Kidney (tissue), 14 donors: ENCODE data around the gene JHY. TPM values are rescaled to one million over a fixed set of nuclear protein-coding genes. Genes with fewer than 3 reads are reported as not detected.

Experiments used
- DNase-seq, 5 donors: peaks; one replicate each; pipeline ENCODE4 v3.0.0-alpha.2; 2013 to 2020
- FAIRE-seq: peaks from 2 replicates; lab custom pipeline; 2012; peaks lifted over from hg19 to GRCh38; lab: Jason Lieb, UNC
- H3K27ac ChIP-seq, 2 donors: one replicate each; pipeline ENCODE4 v1.7.0; 2013; ENCODE audit warnings: low read depth in 2 of 2, low read length in 2 of 2, inconsistent platforms in 1 of 2
- H3K27me3 ChIP-seq: one replicate; pipeline ENCODE4 v1.7.1; 2013; ENCODE audit warnings: low read length, inconsistent platforms; ENCODE audit not compliant: control insufficient read depth, insufficient read depth
- H3K36me3 ChIP-seq, 3 donors: one replicate each; pipeline versions ENCODE4 v1.7.0 to v1.7.1; 2013; ENCODE audit warnings: low read length in 3 of 3, control low read depth in 1 of 3, inconsistent platforms in 1 of 3; ENCODE audit not compliant: insufficient read depth in 3 of 3, control insufficient read depth in 2 of 3
- H3K4me1 ChIP-seq, 3 donors: one replicate each; pipeline versions ENCODE4 v1.7.0 to v1.7.1; 2013; ENCODE audit warnings: low read length in 3 of 3, inconsistent platforms in 1 of 3, low read depth in 1 of 3; ENCODE audit not compliant: control insufficient read depth in 2 of 3, insufficient read depth in 2 of 3
- H3K4me3 ChIP-seq, 3 donors: one replicate each; pipeline versions ENCODE4 v1.7.0 to v1.8.1; 2013; ENCODE audit warnings: low read length in 3 of 3, control low read depth in 1 of 3, inconsistent platforms in 1 of 3
- H3K9ac ChIP-seq, 3 donors: one replicate each; pipeline versions ENCODE4 v1.7.0 to v1.7.1; 2013; ENCODE audit warnings: low read length in 3 of 3, control low read depth in 1 of 3, inconsistent platforms in 1 of 3
- H3K9me3 ChIP-seq, 3 donors: one replicate each; pipeline versions ENCODE4 v1.7.0 to v1.7.1; 2013; ENCODE audit warnings: low read length in 3 of 3, control low read depth in 1 of 3, inconsistent platforms in 1 of 3; ENCODE audit not compliant: control insufficient read depth in 2 of 3, insufficient read depth in 1 of 3
- intact Hi-C: fragments of 100-400 bp; cut with DNase I; formaldehyde crosslinking; loops from one replicate; pipeline ENCODE4 v1.11.1; 2022
- polyA plus RNA-seq: library from polyadenylated mRNA; stranded (reverse); fragments of 350-450 nt; fragmentation: Illumina TruSeq; extraction: RNeasy Lipid Tissue Mini Kit (QIAGEN cat#74804); gene quantifications from one replicate; pipeline ENCODE4 v1.2.3, GENCODE V29; 2014; ENCODE audit warnings: low read depth, low replicate concordance; ENCODE audit not compliant: insufficient read depth
- total RNA-seq: library from RNA; stranded (reverse); fragmentation: NEBNext Ultra II Directional; extraction: Animal tissue kit (Norgen Biotek cat#: 25700); gene quantifications from one replicate; pipeline ENCODE4 v1.2.1, GENCODE V29; 2021
- TF ChIP-seq, protein P1 (sequence below): IDR thresholded peaks from 3 replicates; pipeline ENCODE4 v1.5.1; 2012; ENCODE audit warnings: mild to moderate bottlenecking, moderate library complexity, borderline replicate concordance; ENCODE audit not compliant: insufficient read depth; ENCODE audit errors: extremely low read depth
- donor health status: control.
- donor health status: control.
- donor health status: control.
- donor health status: control.
- donor health status: control.
- donor health status: DM: yes; HTN: yes; CAD: no.
- donor health status: Normal renal cell carcinoma (clear cell type).

The JHY gene
- total and polyA plus RNA-seq, 2 donors from 2014 or later, result 4.8 to 13.6 TPM

DNA sequence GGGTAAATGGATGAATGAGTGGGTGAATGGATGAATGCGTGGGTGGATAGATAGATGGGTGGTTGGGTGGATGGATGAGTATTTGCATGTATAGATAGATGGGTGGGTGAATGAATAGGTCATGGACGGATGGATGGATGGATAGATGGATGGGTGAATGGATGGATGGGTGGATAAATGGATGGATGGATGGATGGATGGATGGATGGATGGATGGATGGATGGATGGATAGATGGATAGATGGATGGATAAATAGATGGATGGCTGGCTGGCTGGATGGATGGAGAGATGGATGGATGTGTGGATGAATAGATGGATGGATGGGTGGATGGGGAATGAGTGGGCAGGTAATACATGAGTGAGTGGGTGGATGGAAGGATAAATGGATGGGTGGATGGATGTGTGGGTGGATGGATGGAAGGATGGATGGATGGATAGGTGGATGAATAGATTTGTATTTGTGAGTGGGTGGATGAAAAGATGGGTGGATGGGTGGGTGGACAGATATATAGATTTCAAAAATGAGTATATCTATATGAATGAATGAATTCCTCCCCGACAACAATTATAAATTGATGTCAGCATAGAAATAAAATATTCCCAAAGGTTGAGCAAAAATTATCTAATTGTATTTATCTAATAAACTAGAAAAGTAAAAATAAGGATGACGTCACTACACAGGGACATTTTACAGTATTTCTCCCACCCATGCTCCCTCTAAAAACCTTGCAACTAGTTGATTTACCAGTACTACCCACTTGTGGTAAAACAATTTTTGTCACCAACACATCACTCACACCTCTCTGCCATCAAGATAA is 44.8 kb upstream of the JHY start:
- FAIRE-seq, result no peak
- no peaks in the 10 kb centered on the region for H3K9me3 ChIP-seq
- H3K36me3 ChIP-seq, result no peaks in the 10 kb centered on the region
- TF ChIP-seq, protein P1, sequence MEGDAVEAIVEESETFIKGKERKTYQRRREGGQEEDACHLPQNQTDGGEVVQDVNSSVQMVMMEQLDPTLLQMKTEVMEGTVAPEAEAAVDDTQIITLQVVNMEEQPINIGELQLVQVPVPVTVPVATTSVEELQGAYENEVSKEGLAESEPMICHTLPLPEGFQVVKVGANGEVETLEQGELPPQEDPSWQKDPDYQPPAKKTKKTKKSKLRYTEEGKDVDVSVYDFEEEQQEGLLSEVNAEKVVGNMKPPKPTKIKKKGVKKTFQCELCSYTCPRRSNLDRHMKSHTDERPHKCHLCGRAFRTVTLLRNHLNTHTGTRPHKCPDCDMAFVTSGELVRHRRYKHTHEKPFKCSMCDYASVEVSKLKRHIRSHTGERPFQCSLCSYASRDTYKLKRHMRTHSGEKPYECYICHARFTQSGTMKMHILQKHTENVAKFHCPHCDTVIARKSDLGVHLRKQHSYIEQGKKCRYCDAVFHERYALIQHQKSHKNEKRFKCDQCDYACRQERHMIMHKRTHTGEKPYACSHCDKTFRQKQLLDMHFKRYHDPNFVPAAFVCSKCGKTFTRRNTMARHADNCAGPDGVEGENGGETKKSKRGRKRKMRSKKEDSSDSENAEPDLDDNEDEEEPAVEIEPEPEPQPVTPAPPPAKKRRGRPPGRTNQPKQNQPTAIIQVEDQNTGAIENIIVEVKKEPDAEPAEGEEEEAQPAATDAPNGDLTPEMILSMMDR, result no peak
- no peak for DNase-seq
- intact Hi-C loops, result no loop called here
- no peaks in the 10 kb centered on the region for H3K27me3 ChIP-seq
- H3K4me1 ChIP-seq, result no peaks in the 10 kb centered on the region
- no peak overlapping the region for H3K27ac ChIP-seq
- no peak overlapping the region for H3K4me3 ChIP-seq
- no peak overlapping the region for H3K9ac ChIP-seq

DNA sequence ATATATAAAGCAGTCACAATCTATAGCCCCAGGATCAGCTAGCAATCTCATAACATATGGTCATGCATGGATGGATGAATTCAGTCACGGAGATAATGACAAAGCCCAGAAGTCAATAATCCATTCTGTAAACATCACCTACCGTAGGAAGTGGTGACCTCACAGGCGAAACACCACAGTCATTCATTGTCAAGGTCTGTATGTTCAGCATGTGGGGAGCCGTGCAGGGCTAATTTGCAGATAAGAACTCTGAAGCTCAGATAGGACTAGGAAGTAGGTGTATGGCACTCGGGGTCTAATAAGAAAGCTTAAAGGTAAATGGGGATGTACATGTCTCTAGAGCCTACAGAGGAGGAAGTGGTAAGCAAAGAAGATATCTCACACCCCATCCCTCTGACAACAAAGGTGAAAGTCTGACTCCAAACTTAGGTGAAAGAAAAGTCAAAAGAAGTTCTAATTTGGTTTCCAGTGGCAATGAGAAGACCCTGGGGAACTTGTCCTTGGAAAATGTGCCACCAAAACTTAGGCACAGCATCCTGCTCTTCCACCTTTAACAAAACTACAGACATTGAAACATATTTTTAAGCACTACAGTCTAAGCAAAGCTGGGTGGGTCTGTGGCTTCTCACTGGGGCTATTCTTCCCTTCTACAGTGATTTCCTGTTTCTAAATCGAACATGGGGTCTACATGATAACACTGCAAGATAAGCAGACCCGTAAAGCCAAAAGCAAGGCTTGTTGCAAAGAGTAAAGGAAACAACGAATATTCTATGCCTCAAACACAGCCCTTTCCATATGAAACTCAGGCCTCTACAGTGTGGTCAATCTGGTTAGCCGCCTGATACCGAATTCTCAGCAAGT is 39.0 kb upstream of the JHY start:
- FAIRE-seq (no peak), DNase-seq (no peak)
- Histone ChIP-seq H3K27ac (no peak overlapping the region), H3K9me3 (no peaks in the 10 kb centered on the region), H3K9ac (no peak overlapping the region), H3K4me3 (no peak overlapping the region), H3K27me3 (no peaks in the 10 kb centered on the region), H3K36me3 (no peaks in the 10 kb centered on the region), H3K4me1 (no peaks in the 10 kb centered on the region)
- intact Hi-C loops, result no loop called here
- TF ChIP-seq, protein P1, result no peak

DNA sequence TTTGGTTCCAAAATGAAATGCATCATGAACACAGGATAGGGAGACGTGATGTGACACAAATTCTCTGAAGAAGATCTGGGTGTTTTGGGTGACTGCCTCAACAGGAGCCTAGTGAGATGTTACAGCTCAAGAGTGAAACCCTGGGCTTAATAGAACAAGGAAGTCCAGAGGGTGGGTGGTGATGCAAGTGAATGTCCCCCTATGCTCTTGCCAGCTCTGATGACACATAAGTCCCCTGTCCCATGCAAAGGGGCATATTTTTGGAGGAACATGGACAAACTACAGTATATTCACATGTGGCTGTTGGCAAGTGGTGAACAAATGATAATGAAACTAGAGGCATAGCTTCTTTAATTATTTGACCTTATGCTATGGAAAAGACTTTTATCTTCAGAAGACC is 35.1 kb upstream of the JHY start:
- FAIRE-seq (no peak), DNase-seq (no peak)
- intact Hi-C loops, result no loop called here

More for the DNA sequence above, 35.1 kb upstream of the JHY start:
- H3K4me1 ChIP-seq, result no peaks in the 10 kb centered on the region
- H3K36me3 ChIP-seq, result no peaks in the 10 kb centered on the region
- no peaks in the 10 kb centered on the region for H3K27me3 ChIP-seq
- H3K9ac ChIP-seq, result no peak overlapping the region
- no peaks in the 10 kb centered on the region for H3K9me3 ChIP-seq
- TF ChIP-seq, protein P1, result no peak
- H3K4me3 ChIP-seq, result no peak overlapping the region
- H3K27ac ChIP-seq, result no peak overlapping the region
